Measurements from ENCODE around the gene AGT. TPM values are rescaled to one million over a fixed set of nuclear protein-coding genes. Genes with fewer than 3 reads are reported as not detected.

AGT gene
- polyA plus RNA-seq, 2 of the 4 experiments (the other 2 are of a cell fraction) = 0.06 to 0.18 TPM

- H3K9me3 ChIP-seq = no peaks in the 10 kb centered on the region
- TF ChIP-seq ZSCAN20 (CRISPR knock-in tag; IDR thresholded peaks at IDR 0.05) (no peak), POLR2A (IDR thresholded peaks at IDR 0.05; ENCODE audit: low read length) (no peak), NR3C1 (IDR thresholded peaks at IDR 0.05) (no peak), BCL3 (IDR thresholded peaks at IDR 0.05) (no peak), RFX5 (IDR thresholded peaks at IDR 0.05) (no peak), NPAS2 (CRISPR knock-in tag; IDR thresholded peaks at IDR 0.05; ENCODE audit: borderline replicate concordance) (no peak), MAX (IDR thresholded peaks at IDR 0.05) (no peak), ZFP36 (IDR thresholded peaks at IDR 0.05; ENCODE audit: borderline replicate concordance, partially characterized antibody) (no peak), TP53 (CRISPR knock-in tag; IDR thresholded peaks at IDR 0.05) (no peak), CHD4 (IDR thresholded peaks at IDR 0.05; ENCODE audit: borderline replicate concordance) (no peak)
- DNase-seq (ENCODE audit: low read depth in 1 of 2, low spot score in 1 of 2) (no peak), ATAC-seq (no peak), FAIRE-seq (no peak)
- no peak overlapping the region for H3K4me2 ChIP-seq
- CTCF ChIA-PET = interaction anchor here (0.5 kb wide), 1 partner anchor 34 kb away, joined by 3 read pairs; no protein-coding TSS in a partner anchor
- no peak overlapping the region for H3K27ac ChIP-seq
- POLR2A ChIA-PET = no interaction called here
- peaks cover 5% of the 10 kb centered on the region; the same call in 1 of the 3 replicates for H3K4me1 ChIP-seq
- WGBS (ENCODE audit: missing lambda C conversion rate) = 66% methylated on average over 20 of the region's 20 CpGs
- H3K4me3 ChIP-seq = no peak overlapping the region
Observed at GRCh38 chr1:230706887-230707731, 6.8 kb downstream of the AGT start.

DNA sequence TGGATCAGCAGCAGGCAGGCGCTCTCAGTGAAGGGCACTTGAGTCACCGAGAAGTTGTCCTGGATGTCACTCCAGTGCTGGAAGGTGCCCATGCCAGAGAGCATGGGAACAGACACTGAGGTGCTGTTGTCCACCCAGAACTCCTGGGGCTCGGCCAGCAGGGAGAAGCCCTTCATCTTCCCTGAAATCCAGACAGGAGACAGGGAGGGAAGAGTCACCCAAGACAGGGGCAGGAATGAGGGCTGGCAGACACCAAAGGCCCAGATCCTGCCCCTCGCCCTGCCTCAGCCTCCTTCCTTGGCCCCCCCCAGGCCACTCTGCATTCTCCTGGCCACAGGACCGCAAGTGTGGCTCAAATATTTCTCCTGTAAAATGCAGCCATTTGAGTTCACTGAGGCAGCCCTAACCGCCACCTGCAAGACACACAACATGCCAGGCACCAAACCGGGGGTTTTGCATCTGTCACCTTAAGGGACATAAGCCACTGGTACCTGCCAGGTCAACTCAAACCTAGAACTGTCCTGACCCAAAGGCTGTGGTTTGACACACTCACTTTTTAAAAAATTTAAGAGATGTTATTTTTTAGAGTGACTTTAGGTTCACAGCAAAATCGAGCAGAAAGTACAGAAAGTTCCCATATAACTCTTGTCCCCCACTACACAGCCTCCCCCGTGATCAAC is 7.8 kb downstream of the AGT start:
- H3K4me2 ChIP-seq = no peak overlapping the region

DNA sequence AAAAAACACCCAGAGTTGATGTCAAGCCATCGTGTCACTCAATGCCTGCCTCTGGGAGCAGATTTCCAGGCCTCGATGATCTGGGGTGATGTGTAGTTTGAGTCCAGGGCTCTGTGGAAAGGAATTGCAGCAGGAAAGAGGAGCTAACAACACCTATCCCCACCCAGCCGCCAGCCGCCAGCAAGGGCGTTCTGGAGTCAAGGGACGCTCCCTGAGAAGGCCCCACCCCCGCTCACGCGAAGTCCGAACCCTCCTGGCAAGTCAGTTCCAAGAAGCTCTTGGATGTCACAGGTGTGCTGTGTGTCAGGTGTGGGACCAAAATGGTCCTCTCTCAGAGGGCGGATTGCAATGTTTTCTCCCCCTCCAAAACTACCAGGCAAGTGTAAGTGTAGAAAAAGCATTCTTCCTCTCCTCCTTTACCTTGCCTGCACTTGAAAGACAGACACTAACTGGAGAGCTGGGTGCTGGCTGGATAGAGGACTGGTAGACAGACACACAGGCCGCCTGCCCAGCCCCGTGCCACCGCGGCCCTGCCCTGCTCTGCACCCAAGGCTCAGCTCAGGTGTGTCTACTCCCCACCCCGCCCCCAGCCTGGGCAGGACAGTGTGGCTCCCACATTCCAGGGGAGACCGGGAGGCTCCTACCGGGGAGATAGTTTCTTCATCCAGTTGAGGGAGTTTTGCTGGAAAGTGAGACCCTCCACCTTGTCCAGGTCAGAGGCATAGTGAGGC is 8.5 kb downstream of the AGT start:
- ChIA-PET CTCF (no interaction called here), POLR2A (no interaction called here)
- DNase-seq (ENCODE audit: low read depth in 1 of 2, low spot score in 1 of 2) (no peak), ATAC-seq (no peak), FAIRE-seq (no peak)
- Histone ChIP-seq H3K27ac (no peak overlapping the region), H3K4me1 (peaks cover 5% of the 10 kb centered on the region; the same call in 1 of the 3 replicates), H3K4me3 (no peak overlapping the region), H3K4me2 (no peak overlapping the region), H3K9me3 (no peaks in the 10 kb centered on the region)
- TF ChIP-seq BCL3 (IDR thresholded peaks at IDR 0.05) = no peak
- TF ChIP-seq NR3C1 (IDR thresholded peaks at IDR 0.05) = no peak
- TF ChIP-seq, protein P1, sequence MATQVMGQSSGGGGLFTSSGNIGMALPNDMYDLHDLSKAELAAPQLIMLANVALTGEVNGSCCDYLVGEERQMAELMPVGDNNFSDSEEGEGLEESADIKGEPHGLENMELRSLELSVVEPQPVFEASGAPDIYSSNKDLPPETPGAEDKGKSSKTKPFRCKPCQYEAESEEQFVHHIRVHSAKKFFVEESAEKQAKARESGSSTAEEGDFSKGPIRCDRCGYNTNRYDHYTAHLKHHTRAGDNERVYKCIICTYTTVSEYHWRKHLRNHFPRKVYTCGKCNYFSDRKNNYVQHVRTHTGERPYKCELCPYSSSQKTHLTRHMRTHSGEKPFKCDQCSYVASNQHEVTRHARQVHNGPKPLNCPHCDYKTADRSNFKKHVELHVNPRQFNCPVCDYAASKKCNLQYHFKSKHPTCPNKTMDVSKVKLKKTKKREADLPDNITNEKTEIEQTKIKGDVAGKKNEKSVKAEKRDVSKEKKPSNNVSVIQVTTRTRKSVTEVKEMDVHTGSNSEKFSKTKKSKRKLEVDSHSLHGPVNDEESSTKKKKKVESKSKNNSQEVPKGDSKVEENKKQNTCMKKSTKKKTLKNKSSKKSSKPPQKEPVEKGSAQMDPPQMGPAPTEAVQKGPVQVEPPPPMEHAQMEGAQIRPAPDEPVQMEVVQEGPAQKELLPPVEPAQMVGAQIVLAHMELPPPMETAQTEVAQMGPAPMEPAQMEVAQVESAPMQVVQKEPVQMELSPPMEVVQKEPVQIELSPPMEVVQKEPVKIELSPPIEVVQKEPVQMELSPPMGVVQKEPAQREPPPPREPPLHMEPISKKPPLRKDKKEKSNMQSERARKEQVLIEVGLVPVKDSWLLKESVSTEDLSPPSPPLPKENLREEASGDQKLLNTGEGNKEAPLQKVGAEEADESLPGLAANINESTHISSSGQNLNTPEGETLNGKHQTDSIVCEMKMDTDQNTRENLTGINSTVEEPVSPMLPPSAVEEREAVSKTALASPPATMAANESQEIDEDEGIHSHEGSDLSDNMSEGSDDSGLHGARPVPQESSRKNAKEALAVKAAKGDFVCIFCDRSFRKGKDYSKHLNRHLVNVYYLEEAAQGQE (IDR thresholded peaks at IDR 0.05) = no peak
- no peak for TF ChIP-seq USF2 (IDR thresholded peaks at IDR 0.05)
- no peak for TF ChIP-seq MAZ (IDR thresholded peaks at IDR 0.05; ENCODE audit: borderline replicate concordance, low read depth, low read length)
- TF ChIP-seq TP53 (CRISPR knock-in tag; IDR thresholded peaks at IDR 0.05) = no peak
- no peak for TF ChIP-seq JUN (IDR thresholded peaks at IDR 0.05)
- TF ChIP-seq TFCP2L1 (CRISPR knock-in tag; IDR thresholded peaks at IDR 0.05) = no peak
- TF ChIP-seq RNF2 (IDR thresholded peaks at IDR 0.05; ENCODE audit: borderline replicate concordance, low read depth) = no peak
- TF ChIP-seq HOXB5 (CRISPR knock-in tag; IDR thresholded peaks at IDR 0.05) = no peak
- 76% methylated on average over 15 of the region's 18 CpGs for WGBS (ENCODE audit: missing lambda C conversion rate)

More for the DNA sequence above, 7.8 kb downstream of the AGT start:
- Histone ChIP-seq H3K27ac (no peak overlapping the region), H3K4me3 (no peak overlapping the region), H3K4me1 (peaks cover 5% of the 10 kb centered on the region; the same call in 1 of the 3 replicates), H3K9me3 (no peaks in the 10 kb centered on the region)
- no peak for TF ChIP-seq FOSL2 (IDR thresholded peaks at IDR 0.05)
- no peak for TF ChIP-seq FOSL2 (CRISPR knock-in tag; IDR thresholded peaks at IDR 0.05)
- TF ChIP-seq ZNF302 (CRISPR knock-in tag; IDR thresholded peaks at IDR 0.05) = no peak
- no peak for TF ChIP-seq NR3C1 (IDR thresholded peaks at IDR 0.05)
- TF ChIP-seq RCOR1 (IDR thresholded peaks at IDR 0.05; ENCODE audit: low read depth, low read length) = no peak
- no peak for TF ChIP-seq SMC3 (IDR thresholded peaks at IDR 0.05)
- TF ChIP-seq EHF (CRISPR knock-in tag; IDR thresholded peaks at IDR 0.05) = no peak
- TF ChIP-seq, protein P2, sequence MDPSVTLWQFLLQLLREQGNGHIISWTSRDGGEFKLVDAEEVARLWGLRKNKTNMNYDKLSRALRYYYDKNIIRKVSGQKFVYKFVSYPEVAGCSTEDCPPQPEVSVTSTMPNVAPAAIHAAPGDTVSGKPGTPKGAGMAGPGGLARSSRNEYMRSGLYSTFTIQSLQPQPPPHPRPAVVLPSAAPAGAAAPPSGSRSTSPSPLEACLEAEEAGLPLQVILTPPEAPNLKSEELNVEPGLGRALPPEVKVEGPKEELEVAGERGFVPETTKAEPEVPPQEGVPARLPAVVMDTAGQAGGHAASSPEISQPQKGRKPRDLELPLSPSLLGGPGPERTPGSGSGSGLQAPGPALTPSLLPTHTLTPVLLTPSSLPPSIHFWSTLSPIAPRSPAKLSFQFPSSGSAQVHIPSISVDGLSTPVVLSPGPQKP (IDR thresholded peaks at IDR 0.05; ENCODE audit: low read depth, low read length) = no peak
- TF ChIP-seq CEBPB (IDR thresholded peaks at IDR 0.05) = no peak
- TF ChIP-seq JUNB (IDR thresholded peaks at IDR 0.05) = no peak
- ATAC-seq (no peak), DNase-seq (ENCODE audit: low read depth in 1 of 2, low spot score in 1 of 2) (no peak), FAIRE-seq (no peak)
- ChIA-PET POLR2A (no interaction called here), CTCF (no interaction called here)
- WGBS (ENCODE audit: missing lambda C conversion rate) = 63% methylated on average over 8 of the region's 9 CpGs

Measured in A549 (cell line).